Kidney epithelial cell (primary cell): ENCODE data around the gene KIAA0586. TPM values are rescaled to one million over a fixed set of nuclear protein-coding genes. Genes with fewer than 3 reads are reported as not detected.

Experiments
- DNase-seq: peaks from one replicate; pipeline ENCODE4 v3.0.0-alpha.2; 2010; ENCODE audit warnings: low read depth
- H3K27me3 ChIP-seq: 2 replicates; pipeline ENCODE4 v1.6.0; 2011; ENCODE audit warnings: low read length; ENCODE audit not compliant: control insufficient read depth, insufficient read depth
- H3K36me3 ChIP-seq: 2 replicates; pipeline ENCODE4 v1.5.1; 2011; ENCODE audit warnings: low read length; ENCODE audit not compliant: control insufficient read depth, insufficient read depth
- H3K4me3 ChIP-seq: 2 replicates; pipeline ENCODE4 v1.5.1; 2011; ENCODE audit warnings: low read depth, mild to moderate bottlenecking, control low read depth, low read length
- total RNA-seq: library from RNA; depleted of rRNA; stranded (reverse); fragments of >200 nt; gene quantifications from 2 replicates; pipeline ENCODE4 v1.2.3, GENCODE V29; 2015
- TF ChIP-seq, protein P1 (sequence below): IDR thresholded peaks from 2 replicates; pipeline ENCODE4 v1.5.1; 2011; ENCODE audit warnings: mild to moderate bottlenecking, moderate library complexity, low read length, control low read depth, inconsistent platforms; ENCODE audit not compliant: insufficient read depth, poor library complexity, severe bottlenecking

KIAA0586 gene
- total RNA-seq, 1 donor from 2014 or later: 21.4 TPM

DNA sequence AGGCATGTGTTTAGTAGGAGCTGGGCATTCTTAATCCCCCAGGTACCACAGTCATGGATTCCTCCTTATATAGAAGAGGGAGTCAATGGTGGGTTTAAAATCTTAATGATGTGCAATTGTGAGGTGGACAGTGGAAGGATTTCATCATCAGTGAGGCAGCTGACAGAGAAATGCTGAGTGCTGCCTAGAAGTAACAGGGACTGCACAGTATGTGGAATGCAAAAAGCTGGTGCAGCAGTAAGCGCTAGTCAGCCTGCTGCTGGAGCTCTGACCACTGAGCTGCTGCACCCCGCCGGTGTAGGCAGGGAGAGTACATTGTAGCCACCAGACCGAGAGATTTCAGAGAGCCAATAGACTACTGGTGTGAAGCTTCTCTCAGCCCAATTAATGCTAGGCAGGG, 129.7 kb downstream of the KIAA0586 start:
- TF ChIP-seq, protein P1, sequence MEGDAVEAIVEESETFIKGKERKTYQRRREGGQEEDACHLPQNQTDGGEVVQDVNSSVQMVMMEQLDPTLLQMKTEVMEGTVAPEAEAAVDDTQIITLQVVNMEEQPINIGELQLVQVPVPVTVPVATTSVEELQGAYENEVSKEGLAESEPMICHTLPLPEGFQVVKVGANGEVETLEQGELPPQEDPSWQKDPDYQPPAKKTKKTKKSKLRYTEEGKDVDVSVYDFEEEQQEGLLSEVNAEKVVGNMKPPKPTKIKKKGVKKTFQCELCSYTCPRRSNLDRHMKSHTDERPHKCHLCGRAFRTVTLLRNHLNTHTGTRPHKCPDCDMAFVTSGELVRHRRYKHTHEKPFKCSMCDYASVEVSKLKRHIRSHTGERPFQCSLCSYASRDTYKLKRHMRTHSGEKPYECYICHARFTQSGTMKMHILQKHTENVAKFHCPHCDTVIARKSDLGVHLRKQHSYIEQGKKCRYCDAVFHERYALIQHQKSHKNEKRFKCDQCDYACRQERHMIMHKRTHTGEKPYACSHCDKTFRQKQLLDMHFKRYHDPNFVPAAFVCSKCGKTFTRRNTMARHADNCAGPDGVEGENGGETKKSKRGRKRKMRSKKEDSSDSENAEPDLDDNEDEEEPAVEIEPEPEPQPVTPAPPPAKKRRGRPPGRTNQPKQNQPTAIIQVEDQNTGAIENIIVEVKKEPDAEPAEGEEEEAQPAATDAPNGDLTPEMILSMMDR: no peak
- H3K4me3 ChIP-seq: no peak overlapping the region
- H3K36me3 ChIP-seq: no peaks in the 10 kb centered on the region
- no peaks in the 10 kb centered on the region for H3K27me3 ChIP-seq
- no peak for DNase-seq

DNA sequence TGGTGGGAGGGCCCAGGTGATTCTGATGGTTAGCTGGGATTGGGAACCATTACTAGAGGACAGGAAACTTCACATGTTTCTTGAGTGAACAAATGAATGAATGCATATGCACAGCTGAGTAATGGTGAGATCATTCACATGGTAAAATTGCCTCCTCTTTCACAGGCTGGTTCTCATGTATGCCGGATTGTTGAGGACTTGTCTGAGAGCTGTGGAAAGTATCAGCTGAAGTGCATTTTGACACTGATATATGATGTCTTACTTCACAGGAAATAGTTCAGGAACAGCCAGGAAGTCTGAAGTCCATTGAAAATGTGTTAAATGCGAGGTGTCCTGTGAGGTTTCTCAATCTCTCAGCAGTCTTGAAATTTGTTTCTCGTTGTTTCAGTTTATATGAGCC, 132.7 kb downstream of the KIAA0586 start:
- Histone ChIP-seq H3K36me3 (no peaks in the 10 kb centered on the region), H3K27me3 (no peaks in the 10 kb centered on the region), H3K4me3 (no peak overlapping the region)
- DNase-seq: no peak
- TF ChIP-seq, protein P1: no peak

GRCh38 chr14:58562141-58562540, 134.6 kb downstream of the KIAA0586 start:
- DNase-seq: no peak
- Histone ChIP-seq H3K27me3 (no peaks in the 10 kb centered on the region), H3K4me3 (no peak overlapping the region), H3K36me3 (no peaks in the 10 kb centered on the region)
- TF ChIP-seq, protein P1: no peak

GRCh38 chr14:58563978-58564377, 136.5 kb downstream of the KIAA0586 start:
- Histone ChIP-seq H3K36me3 (no peaks in the 10 kb centered on the region), H3K27me3 (no peaks in the 10 kb centered on the region), H3K4me3 (no peak overlapping the region)
- no peak for DNase-seq
- TF ChIP-seq, protein P1: no peak

- TF ChIP-seq, protein P1: no peak
- no peaks in the 10 kb centered on the region for H3K27me3 ChIP-seq
- no peak overlapping the region for H3K4me3 ChIP-seq
These were observed 138.3 kb downstream of the KIAA0586 start for GRCh38 chr14:58565832-58566231.

DNA sequence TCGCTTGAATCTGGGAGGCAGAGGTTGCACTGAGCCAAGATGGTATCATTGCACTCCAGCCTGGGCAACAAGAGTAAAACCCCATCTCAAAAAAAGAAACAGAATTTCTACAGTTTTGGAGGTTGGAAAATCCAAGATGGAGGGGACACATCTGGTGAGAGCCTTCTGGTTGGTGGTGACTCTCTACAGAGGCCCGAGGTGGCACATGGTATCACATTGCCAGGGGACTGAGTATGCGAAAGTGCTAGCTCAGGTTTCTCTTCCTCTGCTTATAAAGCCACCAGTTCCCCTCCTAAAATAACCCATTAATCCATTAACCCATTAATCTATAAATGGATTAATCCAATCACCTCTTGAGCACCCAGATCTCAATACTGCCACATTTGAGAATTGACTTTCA, 139.5 kb downstream of the KIAA0586 start:
- no peak overlapping the region for H3K4me3 ChIP-seq
- TF ChIP-seq, protein P1: no peak
- no peaks in the 10 kb centered on the region for H3K36me3 ChIP-seq
- DNase-seq: no peak
- H3K27me3 ChIP-seq: no peaks in the 10 kb centered on the region

More at GRCh38 chr14:58565832-58566231, 138.3 kb downstream of the KIAA0586 start:
- DNase-seq: no peak
- no peaks in the 10 kb centered on the region for H3K36me3 ChIP-seq
